ENCODE data around the gene NDEL1.

DNA sequence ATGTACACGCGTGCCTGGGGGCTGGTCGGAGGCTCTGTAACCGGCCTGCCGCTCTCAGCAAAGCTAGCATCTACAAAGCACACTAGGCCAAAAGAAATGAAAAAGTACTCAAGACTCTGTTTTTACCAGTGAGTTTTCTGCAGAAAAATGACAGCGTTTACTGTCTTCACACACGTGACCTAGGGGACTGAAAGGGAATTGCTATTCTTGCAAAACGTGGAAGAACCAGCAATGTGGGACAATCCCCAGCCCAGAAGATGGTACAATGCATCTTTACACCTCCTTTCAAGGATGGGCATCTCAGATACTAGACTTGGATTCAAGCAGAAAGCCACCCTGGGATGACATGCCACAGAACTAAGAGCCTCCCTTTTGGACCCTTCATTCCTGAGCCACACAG is 41.5 kb downstream of the NDEL1 start:
- no peak for TF ChIP-seq USF1 (IDR thresholded peaks at IDR 0.05)
- TF ChIP-seq, protein P1, sequence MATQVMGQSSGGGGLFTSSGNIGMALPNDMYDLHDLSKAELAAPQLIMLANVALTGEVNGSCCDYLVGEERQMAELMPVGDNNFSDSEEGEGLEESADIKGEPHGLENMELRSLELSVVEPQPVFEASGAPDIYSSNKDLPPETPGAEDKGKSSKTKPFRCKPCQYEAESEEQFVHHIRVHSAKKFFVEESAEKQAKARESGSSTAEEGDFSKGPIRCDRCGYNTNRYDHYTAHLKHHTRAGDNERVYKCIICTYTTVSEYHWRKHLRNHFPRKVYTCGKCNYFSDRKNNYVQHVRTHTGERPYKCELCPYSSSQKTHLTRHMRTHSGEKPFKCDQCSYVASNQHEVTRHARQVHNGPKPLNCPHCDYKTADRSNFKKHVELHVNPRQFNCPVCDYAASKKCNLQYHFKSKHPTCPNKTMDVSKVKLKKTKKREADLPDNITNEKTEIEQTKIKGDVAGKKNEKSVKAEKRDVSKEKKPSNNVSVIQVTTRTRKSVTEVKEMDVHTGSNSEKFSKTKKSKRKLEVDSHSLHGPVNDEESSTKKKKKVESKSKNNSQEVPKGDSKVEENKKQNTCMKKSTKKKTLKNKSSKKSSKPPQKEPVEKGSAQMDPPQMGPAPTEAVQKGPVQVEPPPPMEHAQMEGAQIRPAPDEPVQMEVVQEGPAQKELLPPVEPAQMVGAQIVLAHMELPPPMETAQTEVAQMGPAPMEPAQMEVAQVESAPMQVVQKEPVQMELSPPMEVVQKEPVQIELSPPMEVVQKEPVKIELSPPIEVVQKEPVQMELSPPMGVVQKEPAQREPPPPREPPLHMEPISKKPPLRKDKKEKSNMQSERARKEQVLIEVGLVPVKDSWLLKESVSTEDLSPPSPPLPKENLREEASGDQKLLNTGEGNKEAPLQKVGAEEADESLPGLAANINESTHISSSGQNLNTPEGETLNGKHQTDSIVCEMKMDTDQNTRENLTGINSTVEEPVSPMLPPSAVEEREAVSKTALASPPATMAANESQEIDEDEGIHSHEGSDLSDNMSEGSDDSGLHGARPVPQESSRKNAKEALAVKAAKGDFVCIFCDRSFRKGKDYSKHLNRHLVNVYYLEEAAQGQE (IDR thresholded peaks at IDR 0.05; ENCODE audit: low read depth), result no peak
- no peak for TF ChIP-seq NFIC (IDR thresholded peaks at IDR 0.05)
- TF ChIP-seq EP300 (IDR thresholded peaks at IDR 0.05; ENCODE audit: borderline replicate concordance), result no peak
- no peak for TF ChIP-seq YY1 (IDR thresholded peaks at IDR 0.05; ENCODE audit: low read depth)
- TF ChIP-seq RAD21 (IDR thresholded peaks at IDR 0.05; ENCODE audit: low read depth), result no peak
- no peak for TF ChIP-seq CREB1 (IDR thresholded peaks at IDR 0.05; ENCODE audit: low read depth)
- no peak for TF ChIP-seq TEAD4 (IDR thresholded peaks at IDR 0.05)
- no peak for TF ChIP-seq FOXM1 (IDR thresholded peaks at IDR 0.05; ENCODE audit: borderline replicate concordance, low read depth)
- no peak for TF ChIP-seq TAF1 (IDR thresholded peaks at IDR 0.05; ENCODE audit: low read depth)
- TF ChIP-seq EGR1 (IDR thresholded peaks at IDR 0.05), result no peak
- no peak for TF ChIP-seq CEBPB (IDR thresholded peaks at IDR 0.05)
- TF ChIP-seq MAX (IDR thresholded peaks at IDR 0.05), result no peak
- TF ChIP-seq TCF12 (IDR thresholded peaks at IDR 0.05; ENCODE audit: low read depth), result no peak

Data from Ishikawa (cell line).